Right hindlimb (tissue), 1 donor: ENCODE results near the gene SAMHD1.
"Not testable (repeated sequence)": the region's sequence is repeated elsewhere in the genome, so short reads cannot be mapped to it uniquely, and the experiment has no call there.

Experiments
- DNase-seq: peaks from one replicate; pipeline ENCODE4 v3.0.0-alpha.2; 2018

The SAMHD1 gene

DNA sequence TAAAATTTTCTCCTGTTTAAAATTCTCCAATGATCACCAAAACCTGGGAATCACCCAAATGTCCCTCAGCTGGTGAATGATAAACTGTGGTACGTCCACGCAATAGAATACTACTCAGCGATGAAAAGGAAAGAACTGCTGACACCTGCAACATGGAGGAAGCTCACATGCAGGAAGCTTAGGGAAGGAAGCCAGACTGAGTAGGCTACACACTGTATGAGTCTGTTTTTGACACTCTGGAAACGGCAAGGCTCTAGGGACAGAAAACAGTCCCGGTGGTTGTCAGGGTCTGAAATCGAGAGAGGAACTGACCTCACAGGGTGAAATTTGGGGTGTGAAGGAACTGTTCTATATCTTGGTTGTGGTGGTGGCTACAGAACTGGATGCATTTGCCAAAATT, 100.7 kb downstream of the SAMHD1 start:
- no peak for DNase-seq

DNA sequence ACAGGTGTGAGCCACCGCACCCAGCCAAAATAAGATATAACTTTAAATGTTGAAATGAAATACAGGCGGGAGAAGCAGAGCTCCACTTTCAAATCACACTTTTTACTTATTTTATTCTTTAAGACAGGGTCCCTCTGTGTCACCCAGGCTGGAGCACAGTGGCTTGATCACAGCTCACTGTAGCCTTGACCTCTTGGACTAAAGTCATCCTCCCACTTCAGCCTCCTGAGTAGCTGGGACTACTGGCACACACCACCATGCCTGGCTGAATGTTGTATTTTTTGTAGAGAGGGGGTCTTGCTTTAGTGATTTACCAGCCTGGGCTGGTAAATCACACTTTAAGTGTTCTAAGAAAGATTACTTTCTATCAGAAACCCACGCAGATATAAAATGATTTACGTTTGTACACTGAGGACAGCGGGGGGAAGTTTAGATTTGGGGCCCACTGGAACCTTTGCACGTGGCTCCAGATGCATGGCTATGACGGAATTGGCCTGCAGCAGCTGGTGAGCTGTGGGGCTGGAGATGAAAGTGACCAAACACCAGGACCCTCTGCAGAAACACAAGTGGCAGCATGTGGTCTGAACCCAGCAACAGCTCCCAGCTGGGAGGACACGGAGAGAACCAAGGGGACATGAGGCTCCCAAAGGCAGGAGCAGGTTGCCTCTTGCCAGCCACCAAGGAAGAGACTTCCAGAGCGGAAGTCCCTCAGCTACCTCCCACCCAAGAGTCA, 102.0 kb downstream of the SAMHD1 start:
- DNase-seq, result no peak

DNA sequence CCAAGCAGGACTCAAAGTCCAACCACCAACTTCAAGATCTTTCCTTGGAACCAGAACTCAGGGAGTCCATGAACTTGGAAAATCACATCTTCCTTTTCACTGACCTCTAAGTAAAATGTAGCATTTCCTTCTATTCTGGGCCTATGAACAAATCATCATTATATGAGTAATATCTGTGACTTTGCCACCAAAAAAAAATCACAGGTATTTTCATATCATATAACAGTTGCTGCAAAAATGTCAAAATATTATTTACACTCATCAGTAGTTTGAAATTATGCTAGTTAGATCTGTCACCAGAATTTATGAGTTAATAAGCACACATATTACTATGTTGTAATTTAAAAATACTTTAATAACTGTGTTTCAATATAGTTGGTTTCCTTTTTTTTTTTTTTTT, 102.8 kb downstream of the SAMHD1 start:
- no peak for DNase-seq

DNA sequence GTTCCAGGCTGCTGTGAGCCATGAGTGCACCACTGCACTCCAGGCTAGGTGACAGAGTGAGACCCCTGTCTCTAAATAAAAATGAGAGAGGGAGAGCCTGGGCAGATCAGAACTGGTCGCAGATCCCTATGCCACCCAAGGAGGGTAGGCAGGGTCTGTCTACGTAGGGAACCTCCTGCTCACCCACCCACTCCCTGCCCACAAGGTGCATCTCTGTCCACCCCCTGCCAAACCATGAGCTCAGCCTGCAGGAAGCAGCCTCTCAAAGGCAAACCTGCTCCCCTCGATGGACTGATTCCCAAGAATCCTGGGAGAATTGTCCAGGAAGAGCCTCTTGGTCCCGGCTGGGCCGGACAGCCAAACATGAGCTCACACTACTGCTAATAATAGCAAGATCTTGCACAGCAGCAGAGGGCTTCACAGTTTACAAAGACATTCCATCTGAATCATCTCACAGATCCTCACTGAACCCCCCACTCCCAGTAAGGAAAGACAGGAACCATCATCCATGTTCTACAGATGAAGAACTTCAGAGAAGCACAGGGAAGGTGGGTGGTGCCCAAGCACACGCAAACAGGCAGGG, 103.3 kb downstream of the SAMHD1 start:
- DNase-seq, result peak; percentile 65

DNA sequence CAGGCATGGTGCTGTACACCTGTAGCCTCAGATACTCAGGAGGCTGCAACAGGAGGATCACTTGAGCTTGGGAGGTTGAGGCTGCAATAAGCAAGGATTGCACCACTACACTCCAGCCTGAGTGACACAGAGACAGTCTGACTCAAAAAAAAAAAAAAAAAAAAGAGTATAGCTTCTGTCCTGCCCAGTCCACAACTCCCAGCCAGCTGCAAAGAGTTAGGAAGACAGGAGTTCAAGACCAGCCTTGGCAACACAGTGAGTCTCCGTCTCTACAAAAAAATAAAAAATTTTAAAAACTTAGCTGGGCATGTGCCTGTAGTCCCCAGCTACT, 103.8 kb downstream of the SAMHD1 start:
- DNase-seq, result no peak

- DNase-seq, result peak; percentile 67
Measured at GRCh38 chr20:36847009-36847709, 104.3 kb downstream of the SAMHD1 start.

DNA sequence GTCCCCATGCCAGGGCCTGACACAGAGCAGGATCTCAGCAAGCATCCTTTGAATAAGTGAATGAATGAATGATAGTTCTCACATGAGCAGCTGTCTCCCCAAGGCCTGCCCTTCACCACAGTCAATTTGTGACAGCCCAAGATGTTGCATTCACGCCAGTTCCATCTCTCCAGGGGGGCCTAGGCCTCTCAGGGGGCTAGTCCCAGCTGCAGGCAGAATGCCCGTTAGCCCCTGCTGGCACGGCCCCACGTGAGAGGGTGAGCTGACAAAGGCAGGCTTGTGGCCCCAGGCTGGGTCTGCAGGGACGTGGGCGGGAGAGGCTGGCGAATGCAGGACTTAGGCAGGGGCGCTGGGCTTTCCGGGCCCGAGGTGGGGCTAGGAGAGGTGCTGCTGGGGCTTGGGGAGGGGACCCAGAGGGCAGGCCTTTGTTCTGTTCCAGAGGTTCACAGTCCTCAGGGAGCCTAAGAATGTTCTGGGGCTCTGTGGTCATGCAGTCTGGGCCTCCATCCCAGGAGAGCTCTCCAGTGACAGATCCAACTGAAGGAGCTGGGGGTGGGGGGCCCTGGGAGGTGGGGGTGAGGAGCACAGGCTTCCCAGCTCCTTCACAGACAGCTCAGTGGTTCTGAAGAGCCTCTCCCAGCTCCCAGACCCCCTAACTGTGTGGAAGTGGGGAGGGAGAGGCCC, 106.1 kb downstream of the SAMHD1 start:
- DNase-seq, result no peak

- not testable (repeated sequence) for DNase-seq
Measured at GRCh38 chr20:36841030-36841429, 110.5 kb downstream of the SAMHD1 start.
